Activated T-helper 1 cell treated with anti-CD3 and anti-CD28 coated beads, Interleukin-12 subunit alpha, Interleukin-12 subunit beta, Interleukin-2, Interleukin-4 antibody, amounts not matched to agents 30 ng/mL and 10 ng/mL and 1 ng/mL, durations not matched to agents 14 hours and 24 hours and 36 hours (primary cell): ENCODE measurements around the gene ERAL1. TPM values are rescaled to one million over a fixed set of nuclear protein-coding genes. Genes with fewer than 3 reads are reported as not detected.
A peak's percentile ranks its signal among the peaks of the same experiment; 100 is the strongest.

Experiments used
- DNase-seq: peaks from one replicate; pipeline ENCODE4 v3.0.0; 2021; ENCODE audit warnings: low spot score
- H3K27ac Mint-ChIP-seq: one replicate; pipeline ENCODE4 v1.8.0; 2021; ENCODE audit warnings: mild to moderate bottlenecking, mixed read lengths
- H3K27me3 Mint-ChIP-seq: one replicate; pipeline ENCODE4 v1.8.0; 2022; ENCODE audit warnings: mild to moderate bottlenecking, moderate library complexity, mixed read lengths; ENCODE audit not compliant: insufficient read depth
- H3K36me3 Mint-ChIP-seq: one replicate; pipeline ENCODE4 v1.8.0; 2021; ENCODE audit warnings: low read depth, mixed read lengths
- H3K4me1 Mint-ChIP-seq: one replicate; pipeline ENCODE4 v1.8.0; 2021; ENCODE audit warnings: low read depth, mixed read lengths
- H3K4me3 Mint-ChIP-seq: one replicate; pipeline ENCODE4 v1.8.0; 2021; ENCODE audit warnings: mild to moderate bottlenecking, moderate library complexity, mixed read lengths
- H3K9me3 Mint-ChIP-seq: one replicate; pipeline ENCODE4 v1.8.0; 2021; ENCODE audit warnings: mixed read lengths
- intact Hi-C: fragments of 100-400 bp; cut with micrococcal nuclease; formaldehyde crosslinking; loops from one replicate; pipeline ENCODE4 v1.15.1; 2024
- total RNA-seq: library from RNA; stranded (reverse); gene quantifications from 2 replicates; pipeline ENCODE4 v1.2.3, GENCODE V29; 2022

The ERAL1 gene
- 60.4 and 61.5 TPM in 2 replicates for total RNA-seq

GRCh38 chr17:28854457-28855335 is at the start of gene ERAL1:
Gene ERAL1, plus strand, starts transcription at chr17:28855016. Its CDS starts 19 bp downstream, at chr17:28855035.
- Mint-ChIP-seq H3K36me3 (peaks cover 13% of the 10 kb centered on the region), H3K4me3 (peak within 1 kb of the TSS; percentile 85), H3K4me1 (peaks cover 14% of the 10 kb centered on the region), H3K27me3 (no peaks in the 10 kb centered on the region), H3K27ac (peak within 1 kb of the TSS; percentile 88), H3K9me3 (no peaks in the 10 kb centered on the region)
- peak; percentile 82 for DNase-seq
- intact Hi-C loops: loop anchor here (1.0 kb wide), 6 partner anchors 12 to 126 kb away; partner anchors contain the start of genes FAM222B and NEK8

- peaks cover 37% of the 10 kb centered on the region for H3K4me1 Mint-ChIP-seq
- H3K27ac Mint-ChIP-seq: peak overlapping the region; percentile 19
- intact Hi-C loops: no loop called here
- H3K36me3 Mint-ChIP-seq: peaks cover 3% of the 10 kb centered on the region
- DNase-seq: no peak
- H3K4me3 Mint-ChIP-seq: no peak overlapping the region
- H3K9me3 Mint-ChIP-seq: no peaks in the 10 kb centered on the region
- no peaks in the 10 kb centered on the region for H3K27me3 Mint-ChIP-seq
These were observed 46.7 kb upstream of the ERAL1 start for GRCh38 chr17:28807925-28808634.

GRCh38 chr17:28810437-28810836 is 44.4 kb upstream of the ERAL1 start:
- Mint-ChIP-seq H3K27me3 (no peaks in the 10 kb centered on the region), H3K27ac (peak overlapping the region; percentile 65), H3K9me3 (no peaks in the 10 kb centered on the region), H3K4me1 (peaks cover 41% of the 10 kb centered on the region), H3K4me3 (peak overlapping the region; percentile 76), H3K36me3 (peaks cover 3% of the 10 kb centered on the region)
- DNase-seq: no peak
- intact Hi-C loops: loop anchor here (2.0 kb wide), 1 partner anchor 92 kb away; the partner anchor contains the start of gene DHRS13

GRCh38 chr17:28811651-28812090 is 43.1 kb upstream of the ERAL1 start:
- no peaks in the 10 kb centered on the region for H3K9me3 Mint-ChIP-seq
- peak; percentile 3 for DNase-seq
- H3K27me3 Mint-ChIP-seq: no peaks in the 10 kb centered on the region
- H3K4me3 Mint-ChIP-seq: peak overlapping the region; percentile 91
- no peaks in the 10 kb centered on the region for H3K36me3 Mint-ChIP-seq
- H3K27ac Mint-ChIP-seq: peak overlapping the region; percentile 82
- peaks cover 41% of the 10 kb centered on the region for H3K4me1 Mint-ChIP-seq
- intact Hi-C loops: loop anchor here (1.0 to 2.0 kb wide), 8 partner anchors 31 to 329 kb away; partner anchors contain the start of genes DHRS13, FAM222B and NEK8

- Mint-ChIP-seq H3K9me3 (no peaks in the 10 kb centered on the region), H3K36me3 (no peaks in the 10 kb centered on the region), H3K4me1 (peaks cover 43% of the 10 kb centered on the region), H3K4me3 (peak overlapping the region; percentile 91), H3K27me3 (no peaks in the 10 kb centered on the region), H3K27ac (peak overlapping the region; percentile 97)
- peak; percentile 95 for DNase-seq
- intact Hi-C loops: loop anchor here (1.0 to 2.0 kb wide), 7 partner anchors 30 to 329 kb away; partner anchors contain the start of genes FAM222B and NEK8
These were observed 42.6 kb upstream of the ERAL1 start for GRCh38 chr17:28812091-28812747.

GRCh38 chr17:28812748-28813377 is 42.0 kb upstream of the ERAL1 start:
- H3K4me3 Mint-ChIP-seq: peak overlapping the region; percentile 91
- no peaks in the 10 kb centered on the region for H3K9me3 Mint-ChIP-seq
- DNase-seq: no peak
- H3K36me3 Mint-ChIP-seq: no peaks in the 10 kb centered on the region
- no peaks in the 10 kb centered on the region for H3K27me3 Mint-ChIP-seq
- intact Hi-C loops: loop anchor here (1.0 to 2.0 kb wide), 7 partner anchors 29 to 328 kb away; partner anchors contain the start of genes FAM222B and NEK8
- peaks cover 41% of the 10 kb centered on the region for H3K4me1 Mint-ChIP-seq
- peak overlapping the region; percentile 97 for H3K27ac Mint-ChIP-seq

GRCh38 chr17:28816540-28816939 is 38.3 kb upstream of the ERAL1 start:
- Mint-ChIP-seq H3K27me3 (no peaks in the 10 kb centered on the region), H3K4me3 (no peak overlapping the region), H3K4me1 (peaks cover 18% of the 10 kb centered on the region), H3K27ac (no peak overlapping the region), H3K9me3 (no peaks in the 10 kb centered on the region), H3K36me3 (no peaks in the 10 kb centered on the region)
- DNase-seq: no peak
- intact Hi-C loops: no loop called here

- no peak for DNase-seq
- H3K27me3 Mint-ChIP-seq: no peaks in the 10 kb centered on the region
- no peak overlapping the region for H3K27ac Mint-ChIP-seq
- no peak overlapping the region for H3K4me3 Mint-ChIP-seq
- H3K36me3 Mint-ChIP-seq: no peaks in the 10 kb centered on the region
- H3K4me1 Mint-ChIP-seq: peaks cover 8% of the 10 kb centered on the region
- no peaks in the 10 kb centered on the region for H3K9me3 Mint-ChIP-seq
- intact Hi-C loops: no loop called here
These were observed 36.0 kb upstream of the ERAL1 start for GRCh38 chr17:28818819-28819221.

GRCh38 chr17:28819582-28819981 is 35.2 kb upstream of the ERAL1 start:
- H3K4me3 Mint-ChIP-seq: no peak overlapping the region
- no peak overlapping the region for H3K27ac Mint-ChIP-seq
- DNase-seq: no peak
- intact Hi-C loops: no loop called here
- H3K27me3 Mint-ChIP-seq: no peaks in the 10 kb centered on the region
- H3K9me3 Mint-ChIP-seq: no peaks in the 10 kb centered on the region
- H3K4me1 Mint-ChIP-seq: peaks cover 8% of the 10 kb centered on the region
- H3K36me3 Mint-ChIP-seq: no peaks in the 10 kb centered on the region

GRCh38 chr17:28827672-28828071 is 27.1 kb upstream of the ERAL1 start:
- intact Hi-C loops: no loop called here
- no peaks in the 10 kb centered on the region for H3K9me3 Mint-ChIP-seq
- DNase-seq: no peak

GRCh38 chr17:28828294-28829040 is 26.3 kb upstream of the ERAL1 start:
- Mint-ChIP-seq H3K4me3 (no peak overlapping the region), H3K27me3 (no peaks in the 10 kb centered on the region), H3K36me3 (peaks cover 16% of the 10 kb centered on the region), H3K27ac (no peak overlapping the region), H3K4me1 (peaks cover 7% of the 10 kb centered on the region), H3K9me3 (no peaks in the 10 kb centered on the region)
- no peak for DNase-seq
- intact Hi-C loops: no loop called here

More at GRCh38 chr17:28827672-28828071, 27.1 kb upstream of the ERAL1 start:
- Mint-ChIP-seq H3K27me3 (no peaks in the 10 kb centered on the region), H3K4me1 (peaks cover 7% of the 10 kb centered on the region), H3K27ac (no peak overlapping the region), H3K4me3 (no peak overlapping the region), H3K36me3 (peaks cover 16% of the 10 kb centered on the region)
